H1 (cell line): ENCODE measurements around the gene PSPC1. TPM values are rescaled to one million over a fixed set of nuclear protein-coding genes. Genes with fewer than 3 reads are reported as not detected.

ENCODE experiments used
- CHD2 ChIP-seq: IDR thresholded peaks from 2 replicates; pipeline ENCODE4 v1.6.1; 2012; ENCODE audit warnings: low read length, improper control_type of control experiment
- FOSL1 ChIP-seq: IDR thresholded peaks from 2 replicates; pipeline ENCODE4 v1.6.1; 2011; ENCODE audit warnings: mild to moderate bottlenecking, low read depth, low read length, moderate library complexity; ENCODE audit not compliant: insufficient read depth
- RAD21 ChIP-seq, 2 experiments: IDR thresholded peaks in 1 of 2; conservative IDR thresholded peaks in 1 of 2; 2 replicates each; pipeline ENCODE4 v1.6.1; 2011; ENCODE audit warnings: low read depth in 2 of 2, low read length in 2 of 2, improper control_type of control experiment in 1 of 2, inconsistent platforms in 1 of 2, mild to moderate bottlenecking in 1 of 2, moderate library complexity in 1 of 2
- RBBP5 ChIP-seq: IDR thresholded peaks from 2 replicates; pipeline ENCODE4 v1.7.1; 2012; ENCODE audit warnings: low read depth, mild to moderate bottlenecking, inconsistent platforms, low read length, moderate library complexity, borderline replicate concordance
- RNF2 ChIP-seq: fragments of 200-900, 300-1000 bp; sonication (generic); IDR thresholded peaks from 2 replicates; pipeline ENCODE4 v1.7.1; 2016; ENCODE audit warnings: borderline replicate concordance, low read depth, mild to moderate bottlenecking, antibody characterized with exemption, low read length; ENCODE audit not compliant: poor library complexity, severe bottlenecking; ENCODE audit errors: missing control alignments
- SIN3A ChIP-seq, 2 experiments: IDR thresholded peaks in 1 of 2; conservative IDR thresholded peaks in 1 of 2; 2 replicates each; pipeline ENCODE4 v1.6.1; 2011 to 2012; ENCODE audit warnings: low read length in 2 of 2, improper control_type of control experiment in 1 of 2, low read depth in 1 of 2, mild to moderate bottlenecking in 1 of 2
- SP2 ChIP-seq: IDR thresholded peaks from 2 replicates; pipeline ENCODE4 v1.6.1; 2012; ENCODE audit warnings: mild to moderate bottlenecking, low read length, inconsistent platforms
- TCF12 ChIP-seq: IDR thresholded peaks from 2 replicates; pipeline ENCODE4 v1.6.1; 2011; ENCODE audit warnings: low read depth, mild to moderate bottlenecking, low read length
- polyA plus RNA-seq, 7 experiments: library from polyadenylated mRNA; depleted of rRNA in 3 of 7; stranded (reverse) in 5 of 7; unstranded in 2 of 7; fragments of >200 nt in 5 of 7; fragments of 200-250 nt in 2 of 7; gene quantifications; 1 replicate in 5 of 7; 2 replicates in 1 of 7; 4 replicates in 1 of 7; pipeline versions ENCODE4 v1.2.1 to v1.2.3, GENCODE V29; 2011 to 2013; ENCODE audit warnings: missing spikeins in 2 of 7, mixed read lengths in 2 of 7
- total RNA-seq: library from RNA; stranded (reverse); fragmentation: NEBNext Ultra II Directional; extraction: Animal tissue kit (Norgen Biotek cat#: 25700); gene quantifications from 2 replicates; pipeline ENCODE4 v1.2.1, GENCODE V29; 2021
- TF ChIP-seq, protein P1 (sequence below): fragments of 300-600 bp; sonication (generic); IDR thresholded peaks from 2 replicates; pipeline ENCODE4 v1.7.1; 2012; ENCODE audit warnings: low read length, moderate library complexity, mild to moderate bottlenecking, inconsistent platforms; ENCODE audit not compliant: insufficient replicate concordance
- TF ChIP-seq, protein P2 (sequence below): IDR thresholded peaks from 2 replicates; pipeline ENCODE4 v1.6.1; 2011; ENCODE audit warnings: low read depth, mild to moderate bottlenecking, low read length; ENCODE audit not compliant: insufficient read depth

Gene PSPC1
- total and polyA plus RNA-seq, 2 of the 8 experiments (the other 6 are each of a cell fraction or from before 2014, with no cell fraction given), result 53.4 to 97.4 TPM

- TF ChIP-seq, protein P1, sequence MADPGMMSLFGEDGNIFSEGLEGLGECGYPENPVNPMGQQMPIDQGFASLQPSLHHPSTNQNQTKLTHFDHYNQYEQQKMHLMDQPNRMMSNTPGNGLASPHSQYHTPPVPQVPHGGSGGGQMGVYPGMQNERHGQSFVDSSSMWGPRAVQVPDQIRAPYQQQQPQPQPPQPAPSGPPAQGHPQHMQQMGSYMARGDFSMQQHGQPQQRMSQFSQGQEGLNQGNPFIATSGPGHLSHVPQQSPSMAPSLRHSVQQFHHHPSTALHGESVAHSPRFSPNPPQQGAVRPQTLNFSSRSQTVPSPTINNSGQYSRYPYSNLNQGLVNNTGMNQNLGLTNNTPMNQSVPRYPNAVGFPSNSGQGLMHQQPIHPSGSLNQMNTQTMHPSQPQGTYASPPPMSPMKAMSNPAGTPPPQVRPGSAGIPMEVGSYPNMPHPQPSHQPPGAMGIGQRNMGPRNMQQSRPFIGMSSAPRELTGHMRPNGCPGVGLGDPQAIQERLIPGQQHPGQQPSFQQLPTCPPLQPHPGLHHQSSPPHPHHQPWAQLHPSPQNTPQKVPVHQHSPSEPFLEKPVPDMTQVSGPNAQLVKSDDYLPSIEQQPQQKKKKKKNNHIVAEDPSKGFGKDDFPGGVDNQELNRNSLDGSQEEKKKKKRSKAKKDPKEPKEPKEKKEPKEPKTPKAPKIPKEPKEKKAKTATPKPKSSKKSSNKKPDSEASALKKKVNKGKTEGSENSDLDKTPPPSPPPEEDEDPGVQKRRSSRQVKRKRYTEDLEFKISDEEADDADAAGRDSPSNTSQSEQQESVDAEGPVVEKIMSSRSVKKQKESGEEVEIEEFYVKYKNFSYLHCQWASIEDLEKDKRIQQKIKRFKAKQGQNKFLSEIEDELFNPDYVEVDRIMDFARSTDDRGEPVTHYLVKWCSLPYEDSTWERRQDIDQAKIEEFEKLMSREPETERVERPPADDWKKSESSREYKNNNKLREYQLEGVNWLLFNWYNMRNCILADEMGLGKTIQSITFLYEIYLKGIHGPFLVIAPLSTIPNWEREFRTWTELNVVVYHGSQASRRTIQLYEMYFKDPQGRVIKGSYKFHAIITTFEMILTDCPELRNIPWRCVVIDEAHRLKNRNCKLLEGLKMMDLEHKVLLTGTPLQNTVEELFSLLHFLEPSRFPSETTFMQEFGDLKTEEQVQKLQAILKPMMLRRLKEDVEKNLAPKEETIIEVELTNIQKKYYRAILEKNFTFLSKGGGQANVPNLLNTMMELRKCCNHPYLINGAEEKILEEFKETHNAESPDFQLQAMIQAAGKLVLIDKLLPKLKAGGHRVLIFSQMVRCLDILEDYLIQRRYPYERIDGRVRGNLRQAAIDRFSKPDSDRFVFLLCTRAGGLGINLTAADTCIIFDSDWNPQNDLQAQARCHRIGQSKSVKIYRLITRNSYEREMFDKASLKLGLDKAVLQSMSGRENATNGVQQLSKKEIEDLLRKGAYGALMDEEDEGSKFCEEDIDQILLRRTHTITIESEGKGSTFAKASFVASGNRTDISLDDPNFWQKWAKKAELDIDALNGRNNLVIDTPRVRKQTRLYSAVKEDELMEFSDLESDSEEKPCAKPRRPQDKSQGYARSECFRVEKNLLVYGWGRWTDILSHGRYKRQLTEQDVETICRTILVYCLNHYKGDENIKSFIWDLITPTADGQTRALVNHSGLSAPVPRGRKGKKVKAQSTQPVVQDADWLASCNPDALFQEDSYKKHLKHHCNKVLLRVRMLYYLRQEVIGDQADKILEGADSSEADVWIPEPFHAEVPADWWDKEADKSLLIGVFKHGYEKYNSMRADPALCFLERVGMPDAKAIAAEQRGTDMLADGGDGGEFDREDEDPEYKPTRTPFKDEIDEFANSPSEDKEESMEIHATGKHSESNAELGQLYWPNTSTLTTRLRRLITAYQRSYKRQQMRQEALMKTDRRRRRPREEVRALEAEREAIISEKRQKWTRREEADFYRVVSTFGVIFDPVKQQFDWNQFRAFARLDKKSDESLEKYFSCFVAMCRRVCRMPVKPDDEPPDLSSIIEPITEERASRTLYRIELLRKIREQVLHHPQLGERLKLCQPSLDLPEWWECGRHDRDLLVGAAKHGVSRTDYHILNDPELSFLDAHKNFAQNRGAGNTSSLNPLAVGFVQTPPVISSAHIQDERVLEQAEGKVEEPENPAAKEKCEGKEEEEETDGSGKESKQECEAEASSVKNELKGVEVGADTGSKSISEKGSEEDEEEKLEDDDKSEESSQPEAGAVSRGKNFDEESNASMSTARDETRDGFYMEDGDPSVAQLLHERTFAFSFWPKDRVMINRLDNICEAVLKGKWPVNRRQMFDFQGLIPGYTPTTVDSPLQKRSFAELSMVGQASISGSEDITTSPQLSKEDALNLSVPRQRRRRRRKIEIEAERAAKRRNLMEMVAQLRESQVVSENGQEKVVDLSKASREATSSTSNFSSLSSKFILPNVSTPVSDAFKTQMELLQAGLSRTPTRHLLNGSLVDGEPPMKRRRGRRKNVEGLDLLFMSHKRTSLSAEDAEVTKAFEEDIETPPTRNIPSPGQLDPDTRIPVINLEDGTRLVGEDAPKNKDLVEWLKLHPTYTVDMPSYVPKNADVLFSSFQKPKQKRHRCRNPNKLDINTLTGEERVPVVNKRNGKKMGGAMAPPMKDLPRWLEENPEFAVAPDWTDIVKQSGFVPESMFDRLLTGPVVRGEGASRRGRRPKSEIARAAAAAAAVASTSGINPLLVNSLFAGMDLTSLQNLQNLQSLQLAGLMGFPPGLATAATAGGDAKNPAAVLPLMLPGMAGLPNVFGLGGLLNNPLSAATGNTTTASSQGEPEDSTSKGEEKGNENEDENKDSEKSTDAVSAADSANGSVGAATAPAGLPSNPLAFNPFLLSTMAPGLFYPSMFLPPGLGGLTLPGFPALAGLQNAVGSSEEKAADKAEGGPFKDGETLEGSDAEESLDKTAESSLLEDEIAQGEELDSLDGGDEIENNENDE, result no peak
- no peak for TF ChIP-seq RAD21 (IDR thresholded peaks at IDR 0.05 in 1 of 2, conservative IDR thresholded peaks at IDR 0.05 in 1 of 2; ENCODE audit: low read depth in 2 of 2, low read length in 2 of 2)
- TF ChIP-seq RNF2, result no peak
- no peak for TF ChIP-seq CHD2
- no peak for TF ChIP-seq SIN3A (conservative IDR thresholded peaks at IDR 0.05 in 1 of 2, IDR thresholded peaks at IDR 0.05 in 1 of 2; ENCODE audit: low read depth in 1 of 2, low read length in 2 of 2)
- TF ChIP-seq SP2, result no peak
- TF ChIP-seq FOSL1, result no peak
- TF ChIP-seq, protein P2, sequence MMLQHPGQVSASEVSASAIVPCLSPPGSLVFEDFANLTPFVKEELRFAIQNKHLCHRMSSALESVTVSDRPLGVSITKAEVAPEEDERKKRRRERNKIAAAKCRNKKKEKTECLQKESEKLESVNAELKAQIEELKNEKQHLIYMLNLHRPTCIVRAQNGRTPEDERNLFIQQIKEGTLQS, result no peak
- TF ChIP-seq RBBP5, result no peak
- no peak for TF ChIP-seq TCF12
Observed at GRCh38 chr13:19759669-19760068, 23.1 kb downstream of the PSPC1 start (continued).
